ENCODE measurements around the gene LAMP5. TPM values are rescaled to one million over a fixed set of nuclear protein-coding genes. Genes with fewer than 3 reads are reported as not detected.

The LAMP5 gene
- polyA plus RNA-seq, 1 donor (not counting 4 experiments of a cell fraction or from before 2014, with no cell fraction given), result not detected

DNA sequence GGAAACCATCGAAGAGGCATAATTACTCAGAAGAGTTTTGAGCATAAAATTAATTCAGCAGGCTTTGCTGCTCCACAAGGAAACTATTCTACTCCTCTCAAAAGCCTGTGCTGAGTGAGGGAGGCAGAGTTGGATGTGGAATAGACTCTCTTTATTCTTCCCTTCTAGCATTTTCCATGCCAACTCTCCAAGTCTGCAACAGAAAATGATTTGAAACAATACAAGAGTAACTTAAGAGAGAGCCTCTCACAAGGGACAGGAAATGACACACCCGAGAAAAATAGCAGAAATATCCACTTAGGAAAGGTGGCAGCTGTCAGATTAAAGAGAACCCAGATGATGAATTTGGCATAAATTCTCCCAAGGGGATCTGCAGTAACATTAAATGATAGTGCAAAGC lies 26.3 kb upstream of the LAMP5 start:
- no peak for DNase-seq (ENCODE audit: low read depth, low spot score)
- Histone ChIP-seq H3K27ac (ENCODE audit: control insufficient read depth, insufficient read depth, low read length) (no peak overlapping the region), H3K9ac (ENCODE audit: control insufficient read depth, extremely low read depth, insufficient read depth, low read length) (no peak overlapping the region), H3K9me3 (ENCODE audit: control insufficient read depth, low read depth, low read length) (no peaks in the 10 kb centered on the region), H3K4me2 (ENCODE audit: control insufficient read depth, extremely low read depth, insufficient read depth, low read depth, low read length) (no peak overlapping the region), H3K4me1 (ENCODE audit: control insufficient read depth, extremely low read depth, insufficient read depth, low read length) (no peaks in the 10 kb centered on the region), H3K27me3 (ENCODE audit: control insufficient read depth, extremely low read depth, insufficient read depth, low read length) (no peaks in the 10 kb centered on the region), H2AFZ (ENCODE audit: control insufficient read depth, low read length) (no peak overlapping the region), H3K9me1 (ENCODE audit: control insufficient read depth, extremely low read depth, insufficient read depth, low read length) (no peaks in the 10 kb centered on the region), H3K36me3 (ENCODE audit: control insufficient read depth in 2 of 2, extremely low read depth in 1 of 2, insufficient read depth in 2 of 2, low read length in 2 of 2) (no peaks in the 10 kb centered on the region), H3K79me2 (ENCODE audit: control insufficient read depth, insufficient read depth, low read length) (no peaks in the 10 kb centered on the region), H3K4me3 (ENCODE audit: control insufficient read depth in 2 of 3, extremely low read depth in 1 of 3, insufficient read depth in 2 of 3, low read depth in 1 of 3, low read length in 3 of 3) (no peak overlapping the region), H4K20me1 (ENCODE audit: control insufficient read depth, extremely low read depth, insufficient read depth, low read length) (no peaks in the 10 kb centered on the region)
- TF ChIP-seq EZH2 (IDR thresholded peaks at IDR 0.05; ENCODE audit: low read length) (no peak), CTCF (optimal IDR thresholded peaks at IDR 0.05 in 1 of 3, IDR thresholded peaks at IDR 0.05 in 1 of 3, conservative IDR thresholded peaks at IDR 0.05 in 1 of 3; ENCODE audit: extremely low read depth in 1 of 3, insufficient read depth in 2 of 3, low read length in 3 of 3) (no peak)
- dilution Hi-C loops (cut with MboI; ENCODE audit: extremely low pct_ligation_motif_present, low sequenced_read_pairs), result no loop called here
- FAIRE-seq, result no peak

DNA sequence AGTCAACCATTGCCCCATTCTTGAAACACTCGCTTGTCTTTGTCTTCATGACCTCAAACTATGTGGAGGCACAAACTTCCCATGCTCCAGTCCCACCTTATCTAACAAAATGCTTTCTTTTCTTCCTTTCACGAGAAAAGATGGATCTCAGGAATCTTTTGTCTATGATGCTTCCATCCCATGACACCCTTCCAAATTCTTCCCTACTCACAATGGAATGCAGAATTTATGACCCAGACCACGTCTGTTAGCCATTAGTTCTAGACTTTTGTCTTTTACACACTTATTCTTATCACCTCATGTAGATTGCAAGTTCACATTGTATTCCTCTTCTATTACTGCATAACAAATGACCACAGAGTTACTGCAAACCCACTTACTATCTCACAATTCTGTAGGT lies 24.2 kb upstream of the LAMP5 start:
- no peak overlapping the region for H2AFZ ChIP-seq (ENCODE audit: control insufficient read depth, low read length)
- no peaks in the 10 kb centered on the region for H3K79me2 ChIP-seq (ENCODE audit: control insufficient read depth, insufficient read depth, low read length)
- no peaks in the 10 kb centered on the region for H3K9me1 ChIP-seq (ENCODE audit: control insufficient read depth, extremely low read depth, insufficient read depth, low read length)
- TF ChIP-seq EZH2 (IDR thresholded peaks at IDR 0.05; ENCODE audit: low read length) (no peak), CTCF (optimal IDR thresholded peaks at IDR 0.05 in 1 of 3, IDR thresholded peaks at IDR 0.05 in 1 of 3, conservative IDR thresholded peaks at IDR 0.05 in 1 of 3; ENCODE audit: extremely low read depth in 1 of 3, insufficient read depth in 2 of 3, low read length in 3 of 3) (no peak)
- DNase-seq (ENCODE audit: low read depth, low spot score) (no peak), FAIRE-seq (no peak)
- no peak overlapping the region for H3K9ac ChIP-seq (ENCODE audit: control insufficient read depth, extremely low read depth, insufficient read depth, low read length)
- no peaks in the 10 kb centered on the region for H3K4me1 ChIP-seq (ENCODE audit: control insufficient read depth, extremely low read depth, insufficient read depth, low read length)
- dilution Hi-C loops (cut with MboI; ENCODE audit: extremely low pct_ligation_motif_present, low sequenced_read_pairs), result no loop called here
- no peak overlapping the region for H3K4me3 ChIP-seq (ENCODE audit: control insufficient read depth in 2 of 3, extremely low read depth in 1 of 3, insufficient read depth in 2 of 3, low read depth in 1 of 3, low read length in 3 of 3)
- no peaks in the 10 kb centered on the region for H3K36me3 ChIP-seq (ENCODE audit: control insufficient read depth in 2 of 2, extremely low read depth in 1 of 2, insufficient read depth in 2 of 2, low read length in 2 of 2)
- no peaks in the 10 kb centered on the region for H3K27me3 ChIP-seq (ENCODE audit: control insufficient read depth, extremely low read depth, insufficient read depth, low read length)
- no peak overlapping the region for H3K4me2 ChIP-seq (ENCODE audit: control insufficient read depth, extremely low read depth, insufficient read depth, low read depth, low read length)
- no peak overlapping the region for H3K27ac ChIP-seq (ENCODE audit: control insufficient read depth, insufficient read depth, low read length)
- H3K9me3 ChIP-seq (ENCODE audit: control insufficient read depth, low read depth, low read length), result no peaks in the 10 kb centered on the region
- H4K20me1 ChIP-seq (ENCODE audit: control insufficient read depth, extremely low read depth, insufficient read depth, low read length), result no peaks in the 10 kb centered on the region
